ENCODE measurements around the gene RNASET2.
"Not testable (repeated sequence)": the region's sequence is repeated elsewhere in the genome, so short reads cannot be mapped to it uniquely, and the experiment has no call there.

RNASET2 gene

DNA sequence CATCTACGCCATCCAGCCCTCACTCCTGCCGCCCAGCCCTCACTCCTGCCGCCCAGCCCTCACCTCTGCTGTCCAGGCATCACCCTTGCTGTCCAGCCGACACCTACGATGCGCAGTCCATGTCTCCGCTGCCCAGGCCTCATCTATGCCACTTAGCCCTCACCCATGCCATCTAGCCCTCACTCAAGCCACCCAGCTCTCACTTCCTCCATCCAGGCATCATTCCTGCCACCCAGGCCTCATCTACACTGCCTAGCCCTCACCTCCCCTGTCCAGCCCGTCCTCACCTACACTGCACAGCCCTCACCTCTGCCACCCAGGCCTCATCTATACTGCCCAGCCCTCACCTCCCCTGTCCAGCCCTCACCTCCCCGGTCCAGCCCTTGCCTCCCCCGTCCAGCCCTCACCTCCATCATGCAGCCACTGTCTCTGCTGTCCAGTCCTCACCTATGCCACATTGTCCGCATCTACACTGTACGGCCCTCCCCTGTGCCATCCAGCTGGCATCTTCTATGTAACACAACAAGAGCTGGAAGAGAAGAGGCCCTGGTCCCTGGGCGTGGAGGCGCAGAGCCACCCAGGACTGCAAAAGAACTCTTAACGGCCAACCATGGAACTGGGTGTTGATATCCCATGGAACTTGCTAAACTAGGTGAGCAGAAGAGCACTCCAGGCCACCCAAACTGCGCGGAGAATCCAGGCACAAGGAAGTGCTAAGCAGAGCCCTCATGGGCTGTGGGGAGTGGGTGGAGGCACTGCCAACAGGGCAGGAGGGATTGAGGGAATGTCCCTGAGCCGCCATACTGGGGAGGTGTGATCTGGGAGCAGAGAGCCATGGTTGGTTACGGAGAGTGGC is 31.0 kb downstream of the RNASET2 start:
- DNase-seq, result no peak

DNA sequence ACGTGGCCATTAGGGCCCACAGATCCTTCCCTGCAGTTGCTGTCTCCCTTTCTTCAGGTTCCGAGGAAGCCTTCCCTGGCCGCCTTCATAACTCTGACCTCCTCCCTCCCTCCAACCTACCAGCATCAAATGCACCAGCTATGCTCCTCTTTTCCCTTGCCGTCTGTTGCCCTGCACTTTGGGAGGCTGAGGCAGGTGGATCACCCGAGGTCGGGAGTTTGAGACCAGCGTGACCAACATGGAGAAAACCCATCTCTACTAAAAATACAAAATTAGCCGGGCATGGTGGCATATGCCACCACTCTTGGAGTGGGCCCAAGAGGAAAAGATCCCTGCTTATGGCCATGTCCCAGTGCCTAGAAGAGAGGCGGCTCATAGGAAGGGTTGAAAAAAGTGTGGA is 31.8 kb downstream of the RNASET2 start:
- DNase-seq, result no peak

DNA sequence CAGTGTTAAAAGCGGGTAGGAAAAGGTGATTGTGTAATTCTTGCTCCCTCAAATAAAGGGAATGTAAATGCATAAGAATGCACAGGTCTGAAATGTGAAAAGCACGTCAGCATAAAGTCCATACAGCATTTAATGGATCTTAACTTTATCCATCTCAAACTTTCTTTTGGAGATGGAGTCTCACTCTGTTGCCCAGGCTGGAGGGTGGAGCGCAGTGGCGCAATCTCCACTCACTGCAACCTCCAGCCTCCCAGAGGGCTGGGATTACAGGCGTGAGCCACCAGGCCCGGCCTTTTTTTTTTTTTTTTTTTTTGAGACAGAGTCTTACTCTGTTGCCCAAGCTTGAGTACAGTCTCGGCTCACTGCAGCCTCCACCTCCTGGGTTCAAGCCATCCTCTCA is 33.4 kb downstream of the RNASET2 start:
- no peak for DNase-seq

DNA sequence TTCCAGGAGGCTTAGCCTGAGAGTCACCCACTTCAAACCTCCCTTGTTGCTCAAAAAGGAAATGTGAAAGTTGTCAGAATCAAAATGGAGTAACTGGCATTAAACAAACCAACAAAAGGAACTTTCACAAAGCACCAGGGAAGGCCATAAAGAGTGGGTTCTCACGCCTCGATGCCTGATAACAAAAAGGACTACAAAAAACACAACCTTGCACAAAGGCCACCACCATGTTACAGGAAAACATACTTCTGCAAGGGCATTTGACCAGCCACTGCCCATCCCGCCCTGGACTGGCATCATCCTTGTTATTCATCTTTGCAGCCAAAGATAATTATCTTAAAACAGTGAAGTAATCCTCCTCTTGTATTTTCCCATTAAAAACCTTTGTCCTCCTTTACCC is 34.8 kb downstream of the RNASET2 start:
- DNase-seq, result no peak

DNA sequence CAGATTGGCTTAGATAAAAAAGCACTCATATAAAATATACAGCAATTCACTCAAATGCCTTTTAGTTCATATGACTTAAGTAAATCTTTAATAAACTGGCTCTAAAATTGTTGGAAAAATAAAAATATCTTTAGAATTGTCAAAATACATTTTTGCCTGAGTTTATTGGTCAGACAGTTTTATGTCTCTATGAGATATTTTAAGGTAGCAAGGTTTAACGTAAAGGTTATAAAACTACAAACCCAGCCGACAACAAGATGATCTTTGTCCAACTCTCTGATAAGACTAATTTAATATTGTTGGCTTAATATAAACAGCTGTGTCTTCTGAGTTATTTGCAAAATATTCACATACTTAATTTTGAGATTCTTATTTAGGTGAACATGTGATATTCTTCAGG is 39.5 kb downstream of the RNASET2 start:
- no peak for DNase-seq

DNA sequence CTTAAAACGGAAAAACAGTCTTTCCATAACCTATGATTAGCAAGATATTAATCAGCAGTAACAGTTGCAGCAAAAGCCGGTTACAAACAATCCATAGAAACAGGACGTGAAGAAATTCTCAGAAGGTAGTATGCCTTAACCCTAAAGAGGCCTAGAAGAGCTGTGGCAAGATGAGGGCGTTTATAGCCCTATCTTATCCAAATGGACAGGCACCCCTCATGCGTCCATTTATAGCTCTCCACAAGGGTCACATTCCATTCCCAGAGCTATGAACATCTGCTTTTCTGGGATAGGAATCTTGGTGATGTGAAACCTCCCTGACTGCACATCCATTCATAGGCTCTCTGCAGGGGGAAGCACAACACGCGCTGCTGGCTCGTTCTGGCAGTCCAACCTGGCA is 40.9 kb downstream of the RNASET2 start:
- not testable (repeated sequence) for DNase-seq

DNA sequence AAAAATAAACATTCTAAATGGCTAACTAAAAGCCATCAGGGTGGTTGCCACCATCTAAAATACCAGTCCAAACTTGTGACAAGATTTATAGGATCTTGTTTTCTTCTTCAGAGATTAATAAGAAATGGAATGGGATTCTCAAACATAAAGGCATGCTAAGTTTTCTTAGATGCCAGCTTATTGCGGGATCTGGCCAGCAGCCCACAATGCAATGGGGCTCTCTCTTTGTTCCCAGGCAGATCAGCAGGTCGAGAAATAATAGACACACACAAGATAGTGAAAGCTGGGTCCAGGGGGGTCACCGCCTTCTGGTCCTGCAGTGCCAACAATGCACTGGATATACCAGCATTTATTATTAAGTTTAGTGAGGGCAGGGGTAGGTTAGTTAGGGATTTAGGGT is 41.4 kb downstream of the RNASET2 start:
- not testable (repeated sequence) for DNase-seq

DNA sequence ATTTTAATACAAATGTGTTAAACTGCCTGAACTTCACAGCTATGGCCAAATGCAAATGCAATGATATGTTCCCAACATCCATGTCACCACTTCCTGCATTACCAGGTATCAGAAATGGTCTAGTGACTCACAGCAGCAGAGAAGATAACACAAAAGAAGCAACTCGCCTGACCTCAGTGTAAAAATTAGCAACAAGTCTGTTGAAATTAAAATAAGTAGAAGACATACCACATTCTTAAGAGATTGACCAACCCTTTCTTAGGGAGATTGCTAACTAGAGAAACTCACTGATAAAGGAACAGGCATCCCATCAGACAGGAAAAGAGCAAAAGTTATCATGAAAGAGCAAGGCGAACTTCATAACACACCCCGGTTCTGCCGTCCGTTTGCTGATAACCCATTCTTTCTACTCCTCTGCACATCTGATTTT is 45.1 kb downstream of the RNASET2 start:
- DNase-seq, result no peak

DNA sequence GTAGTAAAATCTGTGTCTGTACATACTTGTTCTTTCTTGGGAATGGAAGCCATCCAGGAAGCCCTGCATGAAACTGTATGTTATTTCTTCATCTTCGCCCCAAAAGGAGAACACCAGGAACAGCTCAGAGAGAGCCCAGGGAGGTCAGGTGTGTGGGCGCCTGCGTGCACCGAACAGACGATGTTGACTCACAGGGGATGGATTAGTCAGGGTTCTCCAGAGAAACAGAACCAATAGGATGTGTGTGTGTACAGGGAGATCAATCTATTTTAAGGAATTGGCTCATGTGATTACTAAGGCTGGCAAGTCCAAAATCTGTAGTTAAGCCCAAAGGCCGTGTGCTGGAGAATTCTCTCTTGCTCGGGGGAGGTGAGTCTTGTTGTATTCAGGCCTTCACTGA is 45.7 kb downstream of the RNASET2 start:
- DNase-seq, result no peak

DNA sequence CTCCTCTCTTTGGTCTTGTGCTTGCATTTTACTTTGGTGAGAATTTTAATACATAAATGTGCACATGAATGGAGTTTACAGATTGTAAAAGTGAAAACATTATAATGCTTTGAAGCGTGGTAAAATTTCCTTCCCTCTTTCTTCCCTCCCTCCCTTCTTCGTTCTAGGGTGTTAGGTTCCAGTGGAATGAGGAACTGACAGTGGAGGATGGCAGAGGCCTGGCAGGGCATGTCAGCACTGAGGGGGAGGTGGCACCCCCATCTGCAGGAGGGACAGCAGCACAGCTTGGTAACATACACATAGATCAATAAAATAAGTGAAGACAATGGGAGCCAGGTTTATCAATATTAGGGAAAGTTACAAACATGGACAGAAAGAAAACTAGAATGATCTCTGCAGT is 47.5 kb downstream of the RNASET2 start:
- no peak for DNase-seq

DNA sequence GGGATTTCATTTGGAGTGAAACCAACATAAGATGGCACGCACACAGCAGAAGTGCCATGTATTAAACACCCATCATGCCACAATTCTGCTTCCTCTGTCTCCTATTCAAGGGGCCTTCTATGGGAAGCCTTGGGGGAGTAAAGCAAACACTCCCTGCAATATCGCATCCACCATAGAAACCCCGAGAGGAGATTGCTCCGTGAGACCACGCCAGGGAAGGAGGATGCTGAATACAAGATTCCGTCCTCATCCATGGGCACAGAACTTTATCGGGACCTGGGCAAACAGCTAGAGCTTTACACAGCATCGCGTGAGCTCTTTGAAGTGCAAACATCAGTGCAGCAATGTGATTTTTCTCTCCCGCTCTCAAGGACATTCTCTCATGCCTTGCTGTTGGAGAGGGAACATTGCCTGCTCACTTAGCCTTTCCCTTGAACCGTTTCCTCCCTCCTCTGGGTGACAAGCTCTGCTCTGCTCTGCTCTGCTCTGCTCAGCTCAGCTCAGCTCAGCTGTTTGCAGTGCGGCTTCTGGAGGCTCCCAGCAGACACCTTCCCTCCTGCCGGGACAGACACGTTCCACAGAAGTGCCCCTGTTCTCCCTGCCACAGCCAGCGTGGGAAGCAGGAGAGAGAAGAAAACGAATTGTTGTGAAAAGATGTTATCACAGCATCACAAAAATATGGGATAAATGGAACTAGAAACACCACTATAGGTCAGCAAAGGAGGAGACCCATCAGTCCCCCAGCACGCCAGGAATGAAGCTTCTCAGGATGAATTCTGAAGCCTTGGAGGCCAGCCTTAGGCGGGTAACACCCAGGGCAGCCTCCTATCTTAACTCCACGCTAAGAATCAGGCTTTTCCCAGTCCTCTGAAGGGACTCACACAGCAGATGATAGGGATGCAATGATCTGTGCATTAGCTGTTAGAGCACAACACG is 48.2 kb downstream of the RNASET2 start:
- no peak for DNase-seq

DNA sequence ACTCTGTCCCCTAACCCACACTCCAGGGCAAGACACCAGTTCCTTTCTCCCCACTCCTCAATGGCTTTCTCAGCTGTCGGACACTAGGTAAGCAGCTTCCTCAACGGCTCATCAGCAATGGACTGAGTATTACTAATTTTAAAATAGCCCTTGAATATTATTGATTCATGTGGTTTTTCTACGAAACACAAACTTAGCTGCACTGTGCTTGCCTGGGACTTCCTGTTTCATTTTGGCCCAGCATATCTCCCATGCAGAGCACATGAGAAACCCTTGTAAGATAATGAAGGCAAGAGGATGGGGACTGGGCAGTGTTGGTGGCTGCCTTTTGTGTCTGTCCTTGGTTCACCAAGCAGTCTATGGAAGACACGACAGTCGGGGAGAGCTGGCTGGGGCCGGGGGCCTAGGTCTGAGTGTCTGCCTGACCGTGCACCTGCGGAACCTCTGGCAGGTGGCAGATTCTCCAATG is 48.9 kb downstream of the RNASET2 start:
- no peak for DNase-seq

DNA sequence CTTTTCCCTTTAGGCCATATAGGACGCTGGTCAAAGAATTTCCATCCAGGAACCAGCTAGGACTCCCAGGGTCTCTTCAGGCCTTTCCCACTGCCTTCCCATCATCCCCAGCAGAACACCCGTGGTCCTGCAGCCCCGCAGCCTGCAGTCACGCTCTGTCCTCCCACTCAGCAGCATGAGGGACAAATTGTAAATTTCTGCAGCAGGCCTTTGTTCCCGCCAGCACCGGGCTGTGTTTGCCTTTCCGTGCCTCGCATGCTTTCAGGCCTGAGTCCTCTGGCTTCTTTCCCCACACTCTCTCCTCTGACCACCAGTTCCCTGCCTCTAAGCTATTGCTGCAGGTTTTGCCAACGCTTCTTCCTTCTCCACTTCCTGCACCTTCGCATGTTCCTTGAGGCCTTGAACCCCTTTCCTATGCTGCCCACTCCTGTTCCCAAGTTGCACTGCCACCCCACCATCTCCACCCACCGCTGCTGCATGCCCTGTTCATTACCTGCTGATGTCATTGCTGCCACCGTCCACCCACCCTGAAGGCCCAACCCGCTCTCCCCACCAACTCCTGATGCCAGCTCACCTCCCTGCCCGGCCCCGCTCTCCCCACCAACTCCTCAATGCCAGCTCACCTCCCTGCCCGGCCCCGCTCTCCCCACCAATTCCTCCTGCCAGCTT is 49.8 kb downstream of the RNASET2 start:
- no peak for DNase-seq

DNA sequence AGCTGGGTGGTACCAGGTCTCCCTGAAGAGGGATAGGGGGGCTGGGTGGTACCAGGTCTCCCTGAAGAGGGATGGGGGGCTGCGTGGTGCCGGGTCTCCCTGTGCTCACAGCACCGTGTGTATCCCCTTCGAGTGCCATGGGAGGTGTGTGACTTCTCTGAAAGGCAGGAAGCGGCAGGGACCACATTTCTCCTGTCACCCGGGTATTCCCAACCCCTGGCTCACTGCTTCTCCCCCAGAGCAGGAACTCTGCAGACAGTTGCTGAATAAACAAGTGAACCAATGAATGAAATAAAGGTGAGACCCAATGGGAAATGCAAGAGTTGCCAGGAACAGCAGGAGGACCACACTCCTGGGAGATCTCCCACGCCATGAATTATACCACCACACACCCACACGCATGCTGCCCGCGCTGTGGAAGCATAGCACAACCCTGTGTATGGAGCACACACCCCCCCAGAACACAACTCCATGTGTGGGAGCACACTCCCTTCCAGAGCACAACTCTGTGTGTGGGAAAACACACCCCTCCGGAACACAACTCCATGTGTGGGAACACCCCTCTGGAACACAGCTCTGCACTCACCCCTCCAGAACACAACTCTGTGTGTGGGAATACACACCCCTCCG is 50.7 kb downstream of the RNASET2 start:
- DNase-seq, result no peak

DNA sequence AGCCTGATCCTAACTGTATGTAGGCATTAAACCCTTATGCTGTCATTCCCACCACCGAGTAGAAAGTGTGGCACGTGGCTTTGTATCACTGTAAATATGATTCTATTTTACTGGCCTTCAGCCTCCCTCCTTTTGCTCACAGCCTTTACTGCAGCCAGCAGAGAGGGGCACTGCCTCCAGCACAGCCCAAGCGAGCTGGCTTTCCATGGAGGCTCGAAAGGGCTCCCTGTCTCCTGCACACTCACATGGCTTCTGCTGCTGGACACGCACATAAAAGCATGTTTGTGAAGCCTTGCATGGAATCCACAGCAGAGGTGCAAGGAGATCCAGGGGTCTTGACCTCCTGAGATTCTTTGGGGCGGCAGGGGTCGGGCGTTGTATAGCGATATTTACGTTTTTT is 51.3 kb downstream of the RNASET2 start:
- no peak for DNase-seq

DNA sequence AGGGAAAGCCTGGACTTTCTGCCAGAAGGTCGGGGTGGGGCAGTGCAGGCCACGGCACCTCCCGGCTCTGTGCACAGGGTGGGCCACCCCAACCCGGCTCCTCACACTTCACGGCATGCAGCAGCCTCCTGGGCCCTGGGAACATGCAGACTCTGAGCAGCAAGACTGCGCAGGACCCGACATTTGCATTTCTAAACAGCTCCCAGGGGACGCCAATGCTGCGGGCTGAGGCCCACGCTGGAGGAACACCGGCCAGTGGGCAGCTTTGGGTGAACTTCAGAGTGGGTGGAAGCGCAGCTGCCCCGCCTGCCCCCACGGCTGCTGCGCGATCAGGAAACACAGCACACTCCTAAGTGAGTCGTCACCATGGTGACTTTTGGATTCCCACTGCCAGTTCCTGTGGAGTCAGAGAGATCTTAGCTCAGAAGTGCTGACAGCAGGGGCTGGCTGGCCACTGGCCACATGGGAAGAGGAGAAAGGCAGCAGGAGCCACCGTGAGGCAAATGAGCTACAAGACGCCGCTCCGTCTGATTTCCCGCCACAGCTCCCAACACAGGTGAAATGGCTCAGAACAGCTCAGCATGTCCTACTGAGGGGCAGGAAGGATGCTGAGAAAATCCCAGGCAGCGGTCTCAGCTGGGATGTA is 52.1 kb downstream of the RNASET2 start:
- DNase-seq, result no peak

DNA sequence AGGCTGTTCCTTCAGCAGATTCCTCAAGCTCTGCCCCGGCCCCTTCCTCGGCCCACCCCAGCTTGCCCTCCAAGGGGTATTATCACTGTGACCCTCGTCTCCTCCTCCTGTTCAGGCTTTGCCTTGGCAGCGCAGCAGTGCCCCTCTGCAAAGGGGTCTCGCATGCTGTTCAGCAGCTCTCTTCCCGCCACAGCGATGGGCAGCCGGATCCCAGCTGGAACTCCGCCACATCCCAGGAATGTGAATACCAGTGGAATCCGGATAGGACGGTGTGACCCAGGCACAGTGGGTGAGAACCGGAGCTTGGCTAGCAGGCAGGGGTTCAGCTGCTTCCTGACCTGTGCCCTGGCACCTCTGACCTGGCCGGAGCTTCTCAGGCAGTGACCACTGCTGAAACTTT is 52.9 kb downstream of the RNASET2 start:
- DNase-seq, result no peak

DNA sequence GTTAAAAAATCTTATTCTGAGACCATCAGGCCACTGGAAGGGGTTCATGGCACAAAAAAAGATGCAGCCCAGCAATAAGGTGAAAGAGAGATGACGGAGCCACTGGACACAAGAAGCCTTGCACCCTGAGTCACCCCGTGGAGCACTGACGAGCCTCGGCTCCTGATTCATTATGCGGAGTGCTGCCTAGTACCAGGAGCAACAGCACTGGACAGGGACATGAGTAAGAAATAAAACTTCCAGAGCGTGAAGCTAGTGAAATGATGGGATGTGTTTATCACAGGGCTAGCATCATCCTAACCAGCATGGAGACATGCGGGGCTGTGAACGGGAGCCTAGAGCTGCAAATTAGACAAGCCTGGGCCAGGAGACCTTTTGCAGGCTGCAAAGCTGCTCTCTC is 53.3 kb downstream of the RNASET2 start:
- DNase-seq, result no peak

DNA sequence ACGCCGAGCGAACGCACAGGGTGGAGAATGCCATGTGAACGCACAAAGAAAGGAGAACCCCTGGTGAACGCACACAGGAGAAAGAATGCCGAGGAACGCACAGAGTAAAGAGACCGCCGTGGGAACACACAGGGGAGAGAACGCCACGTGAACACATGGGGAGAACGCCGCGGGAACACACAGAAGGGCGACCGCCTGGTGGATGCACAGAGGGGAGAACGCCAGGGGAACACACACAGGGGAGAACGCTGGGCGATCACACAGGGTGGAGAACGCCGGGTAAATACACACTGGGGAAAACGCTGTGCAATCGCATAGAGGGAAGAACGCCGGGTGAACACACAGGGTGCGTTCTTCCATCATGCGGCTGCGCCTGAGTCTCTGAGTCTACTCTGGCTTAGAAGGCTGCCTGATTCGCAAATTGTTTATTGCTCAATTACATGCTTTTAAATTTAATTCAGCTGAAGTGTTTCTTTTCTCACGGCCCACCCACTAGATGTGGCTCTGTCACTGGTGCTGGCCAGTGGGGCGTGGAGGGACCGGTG is 54.1 kb downstream of the RNASET2 start:
- DNase-seq, result no peak

DNA sequence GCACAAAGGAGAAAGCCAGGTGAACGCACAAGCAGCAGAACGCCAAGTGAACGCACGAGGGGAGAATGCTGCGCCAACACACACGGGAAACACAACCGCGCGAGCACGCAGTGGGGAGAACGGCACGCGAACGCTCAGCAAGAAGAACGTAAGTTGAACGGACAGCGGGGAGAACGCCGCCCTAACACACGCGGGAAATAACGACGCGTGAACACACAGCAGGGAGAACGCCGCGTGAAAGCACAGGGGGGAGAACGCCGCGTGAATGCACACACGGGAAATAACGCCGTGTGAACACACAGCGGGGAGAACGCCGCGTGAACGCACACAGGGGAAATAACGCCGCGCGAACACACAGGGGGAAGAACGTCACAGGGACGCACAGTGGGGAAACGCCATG is 54.7 kb downstream of the RNASET2 start:
- no peak for DNase-seq

DNA sequence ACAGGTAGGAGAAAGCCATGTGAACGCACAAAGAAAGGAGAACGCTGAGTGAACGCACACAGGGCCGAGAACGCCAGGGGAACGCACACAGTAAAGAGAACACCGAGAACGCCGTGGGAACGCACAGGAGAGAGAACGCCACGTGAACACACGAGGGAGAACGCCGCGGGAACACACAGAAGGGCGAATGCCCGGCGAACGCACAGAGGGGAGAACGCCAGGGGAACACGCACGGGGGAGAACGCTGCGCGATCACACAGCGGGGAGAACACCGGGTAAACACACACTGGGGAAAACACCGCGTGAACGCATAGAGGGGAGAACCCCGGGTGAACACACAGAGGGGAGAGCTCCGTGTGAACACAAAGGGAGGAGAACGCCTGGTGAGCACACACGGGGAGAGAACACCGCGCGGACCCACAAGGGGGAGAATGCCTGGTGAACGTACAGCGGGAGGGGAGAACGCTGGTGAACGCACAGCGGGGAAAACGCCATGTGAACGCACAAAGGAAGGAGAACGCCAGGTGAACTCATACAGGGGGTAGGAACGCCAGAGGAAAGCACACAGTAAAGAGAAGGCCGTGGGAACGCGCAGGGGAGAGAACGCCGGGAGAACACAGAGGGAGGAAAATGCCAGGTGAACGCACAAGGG is 55.3 kb downstream of the RNASET2 start:
- DNase-seq, result no peak

Measured in NK-92 treated with Interleukin-12 subunit alpha and Interleukin-12 subunit beta, amount 100 ng/mL, for 24 hours (cell line).